ENCODE results near the gene GIT2.
A peak's percentile ranks its signal among the peaks of the same experiment; 100 is the strongest.

The GIT2 gene

DNA sequence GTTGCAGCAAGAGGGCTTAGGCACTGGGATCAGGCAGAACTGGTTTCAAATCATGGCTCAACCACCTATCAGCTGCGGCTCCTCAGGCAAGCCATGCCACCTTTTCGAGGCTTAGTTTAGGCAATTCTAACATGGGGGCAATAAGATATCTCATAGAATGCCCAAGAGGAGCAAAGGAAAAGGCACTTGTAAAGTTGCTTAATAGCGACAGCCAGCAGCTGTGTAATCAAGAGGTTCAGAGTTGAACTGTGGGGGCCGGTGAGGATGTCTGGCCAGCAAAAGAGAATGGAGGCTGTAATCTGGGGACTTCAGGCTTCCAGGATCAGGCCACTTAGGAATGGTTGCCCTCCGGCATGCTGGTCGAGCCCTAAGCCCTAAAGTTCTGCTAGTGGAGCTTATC is 99.1 kb downstream of the GIT2 start (continued):
- TF ChIP-seq ZNF121 (tag by site-specific recombination; IDR thresholded peaks at IDR 0.05), result no peak
- no peak for TF ChIP-seq OVOL3 (tag by site-specific recombination; IDR thresholded peaks at IDR 0.05)
- TF ChIP-seq ZNF221 (tag by site-specific recombination; IDR thresholded peaks at IDR 0.05; ENCODE audit: borderline replicate concordance), result no peak
- TF ChIP-seq, protein P1, sequence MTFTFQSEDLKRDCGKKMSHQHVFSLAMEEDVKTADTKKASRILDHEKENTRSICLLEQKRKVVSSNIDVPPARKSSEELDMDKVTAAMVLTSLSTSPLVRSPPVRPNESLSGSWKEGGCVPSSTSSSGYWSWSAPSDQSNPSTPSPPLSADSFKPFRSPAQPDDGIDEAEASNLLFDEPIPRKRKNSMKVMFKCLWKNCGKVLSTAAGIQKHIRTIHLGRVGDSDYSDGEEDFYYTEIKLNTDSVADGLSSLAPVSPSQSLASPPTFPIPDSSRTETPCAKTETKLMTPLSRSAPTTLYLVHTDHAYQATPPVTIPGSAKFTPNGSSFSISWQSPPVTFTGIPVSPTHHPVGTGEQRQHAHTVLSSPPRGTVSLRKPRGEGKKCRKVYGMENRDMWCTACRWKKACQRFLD (tag by site-specific recombination; IDR thresholded peaks at IDR 0.05), result no peak
- no peak for TF ChIP-seq ZSCAN30 (tag by site-specific recombination; IDR thresholded peaks at IDR 0.05)
- no peak for TF ChIP-seq ZNF239 (tag by site-specific recombination; IDR thresholded peaks at IDR 0.05)
- TF ChIP-seq ZNF792 (tag by site-specific recombination; IDR thresholded peaks at IDR 0.05), result no peak
- TF ChIP-seq ZNF514 (tag by site-specific recombination; IDR thresholded peaks at IDR 0.05), result no peak
- no peak for TF ChIP-seq ZNF747 (tag by site-specific recombination; IDR thresholded peaks at IDR 0.05)
- TF ChIP-seq ZNF48 (tag by site-specific recombination; IDR thresholded peaks at IDR 0.05), result no peak
- no peak for TF ChIP-seq ZNF558 (tag by site-specific recombination; IDR thresholded peaks at IDR 0.05)

DNA sequence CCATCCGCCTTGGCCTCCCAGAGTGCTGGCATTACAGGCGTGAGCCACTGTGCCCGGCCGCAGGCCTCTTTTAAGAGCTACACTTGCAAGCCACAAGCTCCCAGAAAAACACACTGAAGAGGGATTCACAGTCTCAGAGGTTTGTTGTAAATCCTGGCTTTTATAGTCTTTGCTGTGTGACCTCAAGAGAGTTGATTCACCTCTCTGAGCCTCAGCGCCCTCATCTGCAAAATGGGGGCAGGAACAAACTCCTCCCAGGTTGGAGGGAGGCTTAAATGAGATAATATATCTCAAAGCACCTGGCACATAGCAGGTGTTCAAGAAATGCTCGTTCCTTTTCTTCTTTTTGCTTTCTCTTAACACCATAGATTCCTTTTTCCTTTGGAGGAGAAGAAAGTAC is 100.0 kb downstream of the GIT2 start:
- H3K4me1 ChIP-seq (ENCODE audit: control insufficient read depth, insufficient read depth, low read length), result peaks cover 3% of the 10 kb centered on the region; the same call in 1 of the 2 replicates
- ChIA-PET POLR2A (no interaction called here), CTCF (interaction anchor here (0.6 kb wide), 1 partner anchor 463 kb away, joined by 3 read pairs; no protein-coding TSS in a partner anchor)
- no peaks in the 10 kb centered on the region for H3K9me3 ChIP-seq (ENCODE audit: control insufficient read depth, insufficient read depth, low read depth, low read length)
- TF ChIP-seq ZNF670 (tag by site-specific recombination; IDR thresholded peaks at IDR 0.05; ENCODE audit: low read depth), result no peak
- 0 out of 2 replicates have a peak, but pooled peaks have one; percentile 53 for TF ChIP-seq ZNF768 (tag by site-specific recombination; IDR thresholded peaks at IDR 0.05)
- TF ChIP-seq ZNF664 (tag by site-specific recombination; IDR thresholded peaks at IDR 0.05), result peak; percentile 42; the same call in 1 of the 2 replicates
- H3K27ac ChIP-seq (ENCODE audit: extremely low read depth, low read depth, low read length), result no peak overlapping the region
- no peak overlapping the region for H3K4me3 ChIP-seq (ENCODE audit: low read depth, low read length)
- no peaks in the 10 kb centered on the region for H3K36me3 ChIP-seq (ENCODE audit: control insufficient read depth in 2 of 2, insufficient read depth in 1 of 2, low read length in 2 of 2)

DNA sequence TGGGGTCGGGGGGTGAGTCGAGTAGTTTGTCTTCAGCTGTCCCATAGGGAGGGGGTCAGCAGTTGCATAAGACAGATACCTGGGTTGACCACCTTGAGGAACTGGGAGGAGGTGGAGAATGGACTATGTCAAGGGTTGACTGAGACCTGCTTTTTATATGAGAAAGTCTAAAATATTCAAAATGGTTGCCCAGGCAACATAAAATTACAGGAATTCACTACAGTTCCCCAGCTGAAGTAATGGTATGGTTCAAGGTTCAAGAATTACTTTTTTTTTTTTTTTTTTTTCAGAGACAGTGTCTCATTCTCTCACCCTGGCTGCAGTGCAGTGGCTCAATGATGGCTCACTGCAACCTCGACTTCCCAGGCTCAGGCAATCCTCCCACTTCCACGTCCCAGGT is 101.2 kb downstream of the GIT2 start:
- POLR2A ChIA-PET, result interaction anchor here (0.7 kb wide), 1 partner anchor 9 kb away, joined by 3 read pairs; no protein-coding TSS in a partner anchor
- no peak for TF ChIP-seq ZXDB (tag by site-specific recombination; IDR thresholded peaks at IDR 0.05)
- TF ChIP-seq, protein P2, sequence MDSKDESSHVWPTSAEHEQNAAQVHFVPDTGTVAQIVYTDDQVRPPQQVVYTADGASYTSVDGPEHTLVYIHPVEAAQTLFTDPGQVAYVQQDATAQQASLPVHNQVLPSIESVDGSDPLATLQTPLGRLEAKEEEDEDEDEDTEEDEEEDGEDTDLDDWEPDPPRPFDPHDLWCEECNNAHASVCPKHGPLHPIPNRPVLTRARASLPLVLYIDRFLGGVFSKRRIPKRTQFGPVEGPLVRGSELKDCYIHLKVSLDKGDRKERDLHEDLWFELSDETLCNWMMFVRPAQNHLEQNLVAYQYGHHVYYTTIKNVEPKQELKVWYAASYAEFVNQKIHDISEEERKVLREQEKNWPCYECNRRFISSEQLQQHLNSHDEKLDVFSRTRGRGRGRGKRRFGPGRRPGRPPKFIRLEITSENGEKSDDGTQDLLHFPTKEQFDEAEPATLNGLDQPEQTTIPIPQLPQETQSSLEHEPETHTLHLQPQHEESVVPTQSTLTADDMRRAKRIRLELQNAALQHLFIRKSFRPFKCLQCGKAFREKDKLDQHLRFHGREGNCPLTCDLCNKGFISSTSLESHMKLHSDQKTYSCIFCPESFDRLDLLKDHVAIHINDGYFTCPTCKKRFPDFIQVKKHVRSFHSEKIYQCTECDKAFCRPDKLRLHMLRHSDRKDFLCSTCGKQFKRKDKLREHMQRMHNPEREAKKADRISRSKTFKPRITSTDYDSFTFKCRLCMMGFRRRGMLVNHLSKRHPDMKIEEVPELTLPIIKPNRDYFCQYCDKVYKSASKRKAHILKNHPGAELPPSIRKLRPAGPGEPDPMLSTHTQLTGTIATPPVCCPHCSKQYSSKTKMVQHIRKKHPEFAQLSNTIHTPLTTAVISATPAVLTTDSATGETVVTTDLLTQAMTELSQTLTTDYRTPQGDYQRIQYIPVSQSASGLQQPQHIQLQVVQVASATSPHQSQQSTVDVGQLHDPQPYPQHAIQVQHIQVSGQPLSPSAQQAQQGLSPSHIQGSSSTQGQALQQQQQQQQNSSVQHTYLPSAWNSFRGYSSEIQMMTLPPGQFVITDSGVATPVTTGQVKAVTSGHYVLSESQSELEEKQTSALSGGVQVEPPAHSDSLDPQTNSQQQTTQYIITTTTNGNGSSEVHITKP (tag by site-specific recombination; IDR thresholded peaks at IDR 0.05), result peak; percentile 66
- no peaks in the 10 kb centered on the region for H3K9me3 ChIP-seq (ENCODE audit: control insufficient read depth, insufficient read depth, low read depth, low read length)
- H3K4me1 ChIP-seq (ENCODE audit: control insufficient read depth, insufficient read depth, low read length), result peaks cover 3% of the 10 kb centered on the region; the same call in 1 of the 2 replicates
- CTCF ChIA-PET, result interaction anchor here (0.6 to 0.9 kb wide), 3 partner anchors 9 to 192 kb away, joined by 3 to 4 read pairs (median 3); no protein-coding TSS in a partner anchor
- no peaks in the 10 kb centered on the region for H3K36me3 ChIP-seq (ENCODE audit: control insufficient read depth in 2 of 2, insufficient read depth in 1 of 2, low read length in 2 of 2)
- no peak overlapping the region for H3K27ac ChIP-seq (ENCODE audit: extremely low read depth, low read depth, low read length)
- H3K4me3 ChIP-seq (ENCODE audit: low read depth, low read length), result no peak overlapping the region
